Endodermal cell (in vitro differentiated cells): ENCODE measurements around the gene ALKBH7. TPM values are rescaled to one million over a fixed set of nuclear protein-coding genes. Genes with fewer than 3 reads are reported as not detected.

Experiments used
- DNase-seq: peaks from one replicate; pipeline ENCODE4 v3.0.0-alpha.2; 2017
- H3K27ac ChIP-seq: 2 replicates; pipeline ENCODE4 v1.5.1; 2013; ENCODE audit warnings: mild to moderate bottlenecking, low read depth, low read length, moderate library complexity
- H3K27me3 ChIP-seq: 2 replicates; pipeline ENCODE4 v1.6.1; 2013; ENCODE audit warnings: mild to moderate bottlenecking, low read length, moderate library complexity; ENCODE audit not compliant: insufficient read depth, control insufficient read depth, poor library complexity, severe bottlenecking
- H3K36me3 ChIP-seq: 2 replicates; pipeline ENCODE4 v1.7.0; 2013; ENCODE audit warnings: mild to moderate bottlenecking, low read length, moderate library complexity; ENCODE audit not compliant: control insufficient read depth, insufficient read depth
- H3K4me1 ChIP-seq: one replicate; pipeline ENCODE4 v1.7.0; 2013; ENCODE audit warnings: low read length; ENCODE audit not compliant: control insufficient read depth, insufficient read depth
- H3K4me3 ChIP-seq: 2 replicates; pipeline ENCODE4 v1.5.1; 2013; ENCODE audit warnings: mild to moderate bottlenecking, low read length, moderate library complexity
- H3K9ac ChIP-seq: 2 replicates; pipeline ENCODE4 v1.6.1; 2013; ENCODE audit warnings: mild to moderate bottlenecking, low read length, moderate library complexity; ENCODE audit not compliant: poor library complexity, severe bottlenecking; ENCODE audit errors: extremely low read depth
- H3K9me3 ChIP-seq: 2 replicates; pipeline ENCODE4 v1.6.1; 2013; ENCODE audit warnings: mild to moderate bottlenecking, low read length, moderate library complexity; ENCODE audit not compliant: control insufficient read depth
- H3K27ac Mint-ChIP-seq: 2 replicates; pipeline ENCODE4 v1.8.0; 2020; ENCODE audit warnings: mixed read lengths
- H3K27me3 Mint-ChIP-seq: 2 replicates; pipeline ENCODE4 v1.8.0; 2021; ENCODE audit warnings: mild to moderate bottlenecking, mixed read lengths; ENCODE audit not compliant: insufficient read depth
- H3K36me3 Mint-ChIP-seq: 2 replicates; pipeline ENCODE4 v1.8.0; 2020; ENCODE audit warnings: low read depth, mixed read lengths
- H3K4me1 Mint-ChIP-seq: 2 replicates; pipeline ENCODE4 v1.8.0; 2020; ENCODE audit warnings: mixed read lengths
- H3K4me3 Mint-ChIP-seq: 2 replicates; pipeline ENCODE4 v1.8.0; 2020; ENCODE audit warnings: mild to moderate bottlenecking, moderate library complexity, mixed read lengths
- H3K9me3 Mint-ChIP-seq: 2 replicates; pipeline ENCODE4 v1.8.0; 2020; ENCODE audit warnings: mild to moderate bottlenecking, mixed read lengths
- WGBS, 2 experiments: methylation state at CpG; one replicate each; pipeline versions ENCODE4 v1.1.5 to v1.1.7; 2013; ENCODE audit warnings: missing lambda C conversion rate in 2 of 2, mixed read lengths in 1 of 2; ENCODE audit not compliant: insufficient coverage in 1 of 2, insufficient read length in 1 of 2; 5-methylcytosine and 5-hydroxymethylcytosine counted together
- microRNA-seq: library from miRNA; unstranded; fragments of <30 nt; microRNA quantifications from one replicate; pipeline ENCODE4 v1.2.0, GENCODE V29; 2020; ENCODE audit warnings: borderline microRNAs expressed
- total RNA-seq, 2 donors: library from RNA; stranded (reverse); fragmentation: NEBNext Ultra II Directional in 1 of 2; extraction: Animal tissue kit (Norgen Biotek cat#: 25700) in 1 of 2; gene quantifications; 2 replicates in 1 of 2; 3 replicates in 1 of 2; pipeline ENCODE4 v1.2.1, GENCODE V29; 2021
- TF ChIP-seq, protein P1 (sequence below): fragments of 200-600 bp; sonication (generic); conservative IDR thresholded peaks from 2 replicates; pipeline ENCODE4 v1.5.0; 2021; ENCODE audit warnings: antibody characterized with exemption, mild to moderate bottlenecking

Gene ALKBH7
- total RNA-seq, 2 donors from 2014 or later: 80.0 to 98.3 TPM

DNA sequence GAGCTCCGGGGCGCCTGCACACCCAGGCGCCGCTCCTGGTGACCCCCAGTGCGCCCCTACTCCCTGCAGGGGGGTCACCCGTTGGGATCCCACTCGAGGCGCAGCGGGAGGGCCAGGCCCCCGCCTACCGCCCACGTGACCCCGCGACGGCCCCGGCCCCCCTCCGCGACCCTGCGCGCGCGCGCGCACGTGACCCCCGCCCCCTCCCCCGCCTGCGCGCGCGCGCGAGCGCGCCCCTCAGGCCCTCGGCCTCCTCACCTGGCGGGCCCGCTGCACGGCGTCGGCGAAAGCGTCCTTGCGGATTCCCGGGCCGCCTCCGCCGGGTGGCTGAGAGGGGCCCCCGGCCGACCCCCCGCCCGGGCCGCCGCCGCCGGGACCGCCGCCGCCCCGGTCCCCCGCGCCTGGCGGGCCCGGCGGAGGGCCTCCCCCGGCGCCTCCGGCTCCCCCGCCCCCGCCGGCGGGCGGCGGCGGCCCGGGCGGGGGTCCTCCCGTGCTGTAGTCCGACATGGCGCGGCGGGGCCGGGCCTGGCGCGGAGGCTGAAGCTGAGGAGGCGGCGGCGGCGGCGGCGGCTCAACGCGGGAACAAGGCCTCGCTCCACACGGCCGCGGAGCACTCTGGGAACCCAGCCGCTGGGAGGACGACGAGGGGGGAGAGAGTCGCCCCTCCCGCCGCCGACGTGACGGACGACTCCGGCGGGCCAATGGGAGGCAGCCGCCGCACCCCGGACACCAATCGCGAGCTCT is 51.8 kb downstream of the ALKBH7 start, which contains the start of gene KHSRP:
KHSRP (minus strand) TSS at position 617 of the 744 bp plus-strand sequence; CDS start at position 507, 110 bp downstream.
- peak within 1 kb of the TSS; percentile 91 for H3K27ac Mint-ChIP-seq
- peaks cover 40% of the 10 kb centered on the region for H3K36me3 Mint-ChIP-seq
- no peak for DNase-seq
- TF ChIP-seq, protein P1, sequence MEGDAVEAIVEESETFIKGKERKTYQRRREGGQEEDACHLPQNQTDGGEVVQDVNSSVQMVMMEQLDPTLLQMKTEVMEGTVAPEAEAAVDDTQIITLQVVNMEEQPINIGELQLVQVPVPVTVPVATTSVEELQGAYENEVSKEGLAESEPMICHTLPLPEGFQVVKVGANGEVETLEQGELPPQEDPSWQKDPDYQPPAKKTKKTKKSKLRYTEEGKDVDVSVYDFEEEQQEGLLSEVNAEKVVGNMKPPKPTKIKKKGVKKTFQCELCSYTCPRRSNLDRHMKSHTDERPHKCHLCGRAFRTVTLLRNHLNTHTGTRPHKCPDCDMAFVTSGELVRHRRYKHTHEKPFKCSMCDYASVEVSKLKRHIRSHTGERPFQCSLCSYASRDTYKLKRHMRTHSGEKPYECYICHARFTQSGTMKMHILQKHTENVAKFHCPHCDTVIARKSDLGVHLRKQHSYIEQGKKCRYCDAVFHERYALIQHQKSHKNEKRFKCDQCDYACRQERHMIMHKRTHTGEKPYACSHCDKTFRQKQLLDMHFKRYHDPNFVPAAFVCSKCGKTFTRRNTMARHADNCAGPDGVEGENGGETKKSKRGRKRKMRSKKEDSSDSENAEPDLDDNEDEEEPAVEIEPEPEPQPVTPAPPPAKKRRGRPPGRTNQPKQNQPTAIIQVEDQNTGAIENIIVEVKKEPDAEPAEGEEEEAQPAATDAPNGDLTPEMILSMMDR: no peak
- peaks cover 11% of the 10 kb centered on the region for H3K9me3 Mint-ChIP-seq
- Histone ChIP-seq H3K9ac (peak within 1 kb of the TSS; percentile 87), H3K4me3 (peak within 1 kb of the TSS; percentile 93), H3K4me1 (no peaks in the 10 kb centered on the region), H3K27ac (peak within 1 kb of the TSS; percentile 62), H3K9me3 (peaks cover 6% of the 10 kb centered on the region), H3K36me3 (peaks cover 38% of the 10 kb centered on the region), H3K27me3 (peaks cover 3% of the 10 kb centered on the region)
- H3K4me3 Mint-ChIP-seq: peak within 1 kb of the TSS; percentile 89
- peaks cover 16% of the 10 kb centered on the region for H3K4me1 Mint-ChIP-seq
- 0% methylated on average over 14 to 104 of the region's 114 CpGs for WGBS, 2 experiments
- peaks cover 6% of the 10 kb centered on the region for H3K27me3 Mint-ChIP-seq

Small RNA genes lying within 50 kb of the gene (microRNA-seq; reads per million reads assigned to microRNA genes)
- gene MIR3940 (2.2 reads per million, percentile 13 among the genes with 10 or more reads in this experiment), gene MIR6790 (not detected), gene MIR6885 (not detected)

Other genes with a start within 250 kb of the ALKBH7 start
- not detected for gene ACSBG2, start 237.1 kb upstream of the ALKBH7 start, total RNA-seq
- 10 to 100 TPM; 50.1 to 51.8 TPM for gene MLLT1, start 92.8 kb upstream of the ALKBH7 start, total RNA-seq
- not detected for gene ACER1, start 39.2 kb upstream of the ALKBH7 start, total RNA-seq
- gene CLPP, start 11.3 kb upstream of the ALKBH7 start, total RNA-seq: 10 to 100 TPM; 79.8 to 87.7 TPM
- gene PSPN, start 3.1 kb downstream of the ALKBH7 start, total RNA-seq: 1 to 10 TPM; 1.9 to 2.7 TPM
- 10 to 100 TPM; 59.2 to 66.4 TPM for gene GTF2F1, start 20.4 kb downstream of the ALKBH7 start, total RNA-seq
- gene KHSRP, start 52.0 kb downstream of the ALKBH7 start, total RNA-seq: 100 to 1,000 TPM; 454 to 476 TPM
- gene SLC25A41, start 61.0 kb downstream of the ALKBH7 start, total RNA-seq: under 1 TPM in 1 of 2 donors, not detected in 1; 0.46 TPM
- 10 to 100 TPM; 34.9 to 39.5 TPM for gene SLC25A23, start 87.0 kb downstream of the ALKBH7 start, total RNA-seq
- gene CRB3, start 91.5 kb downstream of the ALKBH7 start, total RNA-seq: 10 to 100 TPM; 46.4 to 50.9 TPM
- gene DENND1C, start 109.0 kb downstream of the ALKBH7 start, total RNA-seq: 1 to 10 TPM; 1.7 to 2.1 TPM
- 1 to 10 TPM; 5.2 to 7.5 TPM for gene TUBB4A, start 129.5 kb downstream of the ALKBH7 start, total RNA-seq
- 1 to 10 TPM in 1 of 2 donors, under 1 TPM in 1; 0.68 to 3.9 TPM for gene TNFSF9, start 158.2 kb downstream of the ALKBH7 start, total RNA-seq
- gene CD70, start 218.4 kb downstream of the ALKBH7 start, total RNA-seq: 1 to 10 TPM in 1 of 2 donors, under 1 TPM in 1; 0.92 to 1.8 TPM